NCI-H748 treated with DMSO at 0.1 percent for 48 hours (cell line): ENCODE measurements around the gene PRB3.

Experiments
- DNase-seq: peaks from one replicate; lab custom pipeline; 2025; lab: John Stamatoyannopoulos, UW

Gene PRB3

DNA sequence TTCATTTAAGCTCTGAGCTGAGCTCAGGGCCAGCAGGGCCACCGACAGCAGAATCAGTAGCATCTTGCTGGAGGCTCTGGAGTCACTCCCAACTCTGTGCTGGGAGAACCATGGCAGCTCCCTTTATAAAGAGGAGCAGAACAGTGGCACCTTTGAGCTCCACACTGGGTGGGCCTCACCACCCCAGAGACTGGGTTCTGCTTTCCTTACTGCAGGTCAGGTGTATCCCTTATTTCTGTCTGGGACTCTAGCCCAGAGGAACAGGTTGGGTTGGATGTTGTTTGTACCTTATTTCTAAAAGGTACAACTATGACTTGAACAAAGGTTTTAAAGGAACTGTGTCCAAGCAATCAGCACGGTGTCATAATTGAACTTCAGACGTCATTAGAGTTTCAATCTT is at the start of gene PRB3:
Gene PRB3, minus strand, starts transcription at position 101 of the 400 bp plus-strand sequence. Its CDS starts 38 bp downstream, at position 63.
- no peak for DNase-seq

DNA sequence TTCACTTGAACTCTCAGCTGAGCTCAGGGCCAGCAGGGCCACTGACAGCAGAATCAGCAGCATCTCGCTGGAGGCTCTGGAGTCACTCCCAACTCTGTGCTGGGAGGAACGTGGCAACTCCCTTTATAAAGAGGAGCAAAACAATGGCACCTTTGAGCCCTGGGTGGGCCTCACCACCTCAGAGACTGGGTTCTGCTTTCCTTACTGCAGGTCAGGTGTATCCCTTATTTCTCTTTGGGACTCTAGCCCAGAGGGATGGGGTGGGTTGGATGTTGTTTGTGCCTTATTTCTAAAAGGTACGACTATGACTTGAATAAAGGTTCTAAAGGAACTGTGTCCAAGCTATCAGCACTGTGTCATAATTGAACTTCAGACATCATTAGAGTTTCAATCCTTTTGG is 40.8 kb upstream of the PRB3 start, which contains the start of gene PRB4:
Gene PRB4, minus strand, starts transcription at position 101 of the 400 bp plus-strand sequence. Its CDS starts 38 bp downstream, at position 63.
- DNase-seq = no peak

DNA sequence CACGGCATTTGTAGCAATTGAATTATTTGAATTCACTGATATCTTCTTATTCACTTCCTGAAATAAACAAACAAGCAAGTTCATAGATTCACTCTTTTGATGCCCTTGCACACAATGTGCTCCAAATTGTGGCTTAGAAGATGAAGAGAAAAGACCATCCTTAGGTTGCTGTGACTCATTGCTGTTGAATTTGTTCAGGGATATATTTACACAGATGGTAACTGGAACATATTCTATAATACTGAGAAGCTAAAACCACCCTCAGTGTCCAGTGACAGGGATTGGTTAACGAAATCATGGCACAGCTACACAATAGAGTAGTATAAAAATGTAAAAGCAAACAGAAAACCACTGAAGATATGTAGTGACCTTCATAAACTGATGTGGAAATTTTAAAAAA is 37.6 kb upstream of the PRB3 start:
- no peak for DNase-seq

DNA sequence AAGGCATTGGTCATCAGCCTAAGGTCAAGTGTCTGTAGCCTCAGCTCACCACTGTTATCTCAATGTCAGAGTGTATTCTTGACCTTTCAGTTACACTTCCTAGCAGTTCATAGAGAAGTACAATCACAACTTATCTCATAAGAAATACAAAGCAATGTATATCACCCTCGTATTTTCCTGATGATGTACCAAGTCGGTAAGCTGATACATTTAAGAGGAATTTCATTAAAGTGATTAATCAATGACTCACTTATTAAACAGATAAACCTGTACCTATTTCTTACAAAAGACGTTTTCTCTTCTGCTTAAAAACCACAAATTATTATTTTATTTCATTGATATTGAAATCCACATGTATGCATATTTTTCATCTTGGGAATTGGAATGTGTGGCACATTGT is 3.9 kb upstream of the PRB3 start:
- no peak for DNase-seq

DNA sequence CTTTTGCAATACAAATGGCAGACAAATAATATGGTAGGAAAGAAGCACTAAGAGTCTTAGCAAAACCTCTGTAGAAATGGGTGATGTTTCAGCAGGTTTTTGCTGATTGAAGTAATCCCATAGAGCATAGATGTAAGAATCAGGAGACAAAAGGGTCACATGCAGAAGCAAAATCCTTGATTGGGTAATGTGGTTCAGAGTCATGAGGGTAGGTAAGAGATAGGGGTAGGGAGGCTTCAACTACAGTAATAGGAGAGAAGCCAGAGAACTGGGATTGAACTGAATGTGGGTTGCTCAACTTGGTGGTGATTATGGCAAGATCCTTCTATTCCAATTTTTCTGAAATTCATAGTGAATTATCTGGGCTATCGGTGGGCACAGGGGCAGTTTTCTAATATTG is 5.0 kb downstream of the PRB3 start:
- DNase-seq = no peak

DNA sequence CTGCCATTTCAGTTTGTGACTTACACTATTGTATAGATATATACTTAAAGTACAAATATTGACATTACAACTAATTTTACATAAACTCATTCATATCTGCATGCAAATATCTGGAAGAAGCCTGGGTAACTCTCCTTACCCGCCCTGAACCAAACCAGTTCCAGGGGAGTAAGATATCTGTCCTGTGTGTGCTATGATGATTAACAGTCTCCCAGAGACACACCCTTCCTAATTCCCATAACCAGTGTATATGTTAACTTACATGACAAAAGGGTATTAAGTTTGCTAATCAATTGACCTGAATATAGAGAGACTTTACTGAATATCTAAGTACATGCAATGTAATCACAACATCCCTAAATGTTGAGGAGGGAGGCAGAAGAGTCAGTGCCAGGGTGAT is 23.0 kb downstream of the PRB3 start:
- no peak for DNase-seq

DNA sequence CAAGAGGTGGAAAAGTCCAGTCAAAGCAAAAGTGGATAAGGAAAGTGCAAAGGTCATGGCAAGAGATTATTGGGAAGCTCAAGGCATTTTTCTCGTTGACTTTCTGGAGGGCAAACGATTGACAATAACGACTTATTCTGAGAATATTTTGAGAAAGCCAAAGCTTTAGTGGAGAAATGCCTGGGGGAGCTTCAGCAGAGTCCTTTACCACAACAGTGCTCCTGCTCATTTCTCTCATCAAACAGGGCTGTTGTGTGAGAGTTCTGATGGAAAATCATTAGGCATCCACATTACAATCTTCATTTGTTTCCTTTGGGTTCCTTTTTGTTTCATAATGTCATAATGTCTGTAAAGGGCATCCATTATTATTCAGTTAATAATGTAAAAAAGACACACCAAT is 26.9 kb downstream of the PRB3 start:
- no peak for DNase-seq

DNA sequence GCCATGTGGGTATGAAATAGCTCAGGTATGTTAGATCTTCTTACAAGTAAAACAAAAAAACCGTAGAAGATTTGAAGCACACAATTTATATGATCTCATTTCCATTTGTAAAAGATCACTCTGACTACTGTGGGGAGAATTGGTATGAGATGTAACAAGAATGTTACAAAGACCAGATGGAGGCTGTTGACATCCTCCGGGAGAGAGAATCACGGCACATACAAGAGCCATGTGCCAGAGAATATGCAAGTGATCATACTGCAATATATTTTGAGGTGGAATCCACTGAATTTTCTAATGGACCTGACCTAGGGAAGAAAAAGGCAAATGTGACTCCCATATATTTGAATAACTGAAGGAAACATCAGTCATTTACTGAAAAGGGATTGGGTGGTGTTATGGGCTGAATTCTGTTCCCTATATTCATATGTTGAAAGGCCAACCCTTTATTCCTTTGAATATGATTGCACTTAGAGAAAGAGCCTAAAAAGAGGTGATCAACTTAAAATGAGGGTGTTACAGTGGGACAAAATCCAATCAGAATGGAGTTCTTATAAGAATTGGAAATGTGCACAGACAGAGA is 29.1 kb downstream of the PRB3 start:
- no peak for DNase-seq

DNA sequence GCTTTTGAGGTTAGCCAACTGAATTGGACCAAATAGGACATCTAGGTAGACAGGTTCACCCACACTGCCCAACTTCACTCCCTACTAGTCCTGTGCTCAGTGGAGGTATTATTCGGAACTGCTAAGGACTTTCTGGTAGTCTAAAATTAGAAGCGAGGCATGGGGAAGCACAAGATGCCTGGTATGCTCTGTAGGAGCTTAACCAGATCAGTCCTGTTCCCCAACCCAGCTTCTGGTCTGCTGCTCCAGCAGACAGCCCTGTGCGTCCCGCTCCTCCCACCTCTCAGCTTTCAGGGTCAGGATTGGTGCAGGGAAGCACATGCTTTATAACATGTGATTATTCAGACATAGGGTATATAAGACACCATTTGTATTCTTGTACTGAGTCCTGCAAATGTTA is 31.2 kb downstream of the PRB3 start:
- no peak for DNase-seq

DNA sequence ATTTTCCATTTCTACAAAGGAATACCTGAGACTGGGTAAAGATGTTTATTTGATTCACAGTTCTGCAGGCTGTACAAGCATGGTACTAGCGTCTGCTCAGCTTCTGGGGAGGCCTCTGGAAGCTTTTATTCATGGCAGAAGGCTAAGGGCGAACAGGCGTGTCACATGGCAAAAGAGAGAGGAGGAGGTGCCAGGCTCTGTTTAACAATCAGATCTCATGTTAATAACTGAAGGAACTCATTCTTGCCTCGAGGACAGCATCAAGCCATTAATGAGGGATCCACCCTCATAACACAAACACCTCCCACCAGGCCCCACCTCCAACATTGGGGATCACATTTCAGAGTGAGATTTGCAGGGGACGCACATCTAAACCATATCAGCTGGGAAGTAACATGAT is 36.0 kb downstream of the PRB3 start:
- DNase-seq = no peak

DNA sequence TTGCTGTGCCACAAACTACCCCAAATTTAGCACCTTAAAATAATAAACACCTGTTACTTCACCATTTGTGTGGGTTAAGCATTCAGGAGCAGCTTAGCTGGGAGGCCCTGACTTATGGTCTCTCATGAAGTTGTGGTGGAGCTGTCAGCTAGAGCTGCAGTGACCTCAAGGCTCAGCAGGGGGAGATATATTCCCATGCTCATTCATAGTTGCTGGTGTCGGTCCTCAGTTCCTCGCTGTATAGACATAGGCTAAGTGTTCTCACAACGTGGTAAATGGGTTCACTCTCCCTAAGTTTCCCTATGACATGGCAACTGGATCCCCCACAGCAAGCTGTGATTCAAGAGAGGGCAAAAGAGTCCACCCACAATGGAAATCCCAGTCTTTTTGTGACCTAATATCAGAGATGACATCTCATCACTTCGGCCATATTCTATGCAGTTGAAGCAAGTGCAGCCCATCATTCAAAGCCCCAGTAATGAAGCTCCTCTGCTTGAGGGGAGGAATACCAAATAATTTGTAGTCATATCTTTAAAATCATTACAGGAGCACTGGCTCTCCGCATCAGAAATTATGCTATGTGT is 41.1 kb downstream of the PRB3 start:
- DNase-seq = peak; percentile 2

DNA sequence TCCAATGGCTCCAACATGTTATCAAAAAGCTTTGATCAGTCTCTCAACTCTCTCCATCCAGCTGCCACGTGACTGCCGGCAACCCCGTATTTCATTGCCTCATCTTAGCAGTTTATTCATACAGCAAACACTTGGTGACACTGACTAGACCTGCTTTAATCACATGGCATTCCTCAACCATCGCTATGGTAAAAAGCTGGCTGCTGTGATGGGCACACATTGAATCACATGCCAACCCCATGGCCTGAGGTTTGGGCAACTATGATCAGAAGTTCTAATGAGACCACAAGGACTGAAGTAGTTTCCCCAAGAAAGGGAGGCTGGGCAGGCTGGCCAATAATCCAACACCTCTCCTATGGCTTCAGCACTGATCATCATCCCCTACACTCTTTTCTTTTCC is 42.1 kb downstream of the PRB3 start:
- no peak for DNase-seq
